Adrenal gland (tissue), 12 donors: ENCODE results near the gene HIPK2. TPM values are rescaled to one million over a fixed set of nuclear protein-coding genes. Genes with fewer than 3 reads are reported as not detected.

ENCODE experiments used
- DNase-seq, 7 donors: peaks; one replicate each; pipeline ENCODE4 v3.0.0-alpha.2; 2019 to 2020
- H3K27ac ChIP-seq, 5 donors: fragments of 200-600 bp; sonication (generic) in 4 of 5; 1 replicate in 3 of 5; 2 replicates in 2 of 5; pipeline versions ENCODE4 v1.5.1 to v1.8.0; 2016 to 2020; ENCODE audit warnings: mild to moderate bottlenecking in 1 of 5
- H3K27me3 ChIP-seq: fragments of 200-600 bp; 2 replicates; pipeline ENCODE4 v1.8.0; 2021
- H3K36me3 ChIP-seq, 2 donors: fragments of 200-600 bp; replicated peaks in 1 of 2; 1 replicate in 1 of 2; 2 replicates in 1 of 2; pipeline versions ENCODE4 v1.5.1 to v1.8.0; 2018 to 2022
- H3K4me1 ChIP-seq, 2 donors: fragments of 200-600 bp; replicated peaks in 1 of 2; 1 replicate in 1 of 2; 2 replicates in 1 of 2; pipeline versions ENCODE4 v1.5.1 to v1.8.0; 2018 to 2021
- H3K4me3 ChIP-seq, 4 donors: fragments of 200-600 bp; sonication (generic) in 3 of 4; one replicate each; pipeline ENCODE4 v1.5.1; 2016 to 2018
- H3K9me3 ChIP-seq, 3 donors: fragments of 200-600 bp; sonication (generic) in 1 of 3; replicated peaks in 1 of 3; 1 replicate in 2 of 3; 2 replicates in 1 of 3; pipeline versions ENCODE4 v1.5.1 to v1.8.0; 2016 to 2021
- CTCF ChIP-seq, 6 experiments: fragments of 450-650 bp in 4 of 6; fragments of 200-600 bp in 2 of 6; sonication (generic) in 1 of 6; IDR thresholded peaks; 1 replicate in 5 of 6; 2 replicates in 1 of 6; pipeline versions ENCODE4 v1.5.1 to v1.8.0; 2016 to 2021; ENCODE audit warnings: antibody characterized with exemption in 6 of 6, mild to moderate bottlenecking in 2 of 6, moderate library complexity in 1 of 6
- POLR2A ChIP-seq, 2 donors: fragments of 450-650 bp; IDR thresholded peaks; one replicate each; pipeline ENCODE4 v1.6.1; 2017; ENCODE audit warnings: antibody characterized with exemption in 2 of 2, mild to moderate bottlenecking in 2 of 2, moderate library complexity in 1 of 2
- WGBS, 4 donors: extraction: QIAGEN DNeasy Blood & Tissue Kit in 2 of 4; methylation state at CpG; one replicate each; pipeline versions ENCODE4 v1.1.5 to v1.1.7; 2013 to 2017; 5-methylcytosine and 5-hydroxymethylcytosine counted together
- intact Hi-C, 2 donors: fragments of 100-400 bp; cut with DNase I; formaldehyde crosslinking; loops; one replicate each; pipeline versions ENCODE4 v1.14.1 to v1.15.0; 2022 to 2023
- polyA plus RNA-seq, 3 donors: library from polyadenylated mRNA; stranded (reverse); fragments of 200-250 nt in 2 of 3; fragments of 350-450 nt in 1 of 3; fragmentation: Illumina TruSeq in 1 of 3; extraction: RNeasy Lipid Tissue Mini Kit (QIAGEN cat#74804) in 1 of 3; gene quantifications; one replicate each; pipeline ENCODE4 v1.2.3, GENCODE V29; 2013 to 2014
- total RNA-seq, 9 donors: library from RNA; depleted of rRNA in 4 of 9; stranded (reverse); fragments of >200 nt in 4 of 9; fragments of 120-200 nt in 1 of 9; fragmentation: NEBNext Ultra II Directional in 1 of 9; extraction: Animal tissue kit (Norgen Biotek cat#: 25700) in 1 of 9; gene quantifications; one replicate each; pipeline versions ENCODE4 v1.1.0 to v1.2.4, GENCODE V29; 2013 to 2023
- donor health status: healthy with polysubstance abuse.
- donor health status: Bipolar disorder and iron deficiency.
- donor health status: DM: yes; HTN: yes; CAD: no.
- donor health status: DM: no; HTN: no; CAD: no.
- donor health status: DM: no; HTN: no; CAD: no.
- donor health status: DM: yes; HTN: yes; CAD: no.

The HIPK2 gene
- total and polyA plus RNA-seq, 12 donors = 4.7 to 82.4 (median 49.8) TPM

GRCh38 chr7:139757968-139758367 lies 19.8 kb downstream of the HIPK2 start:
- no peaks in the 10 kb centered on the region for H3K36me3 ChIP-seq
- H3K27me3 ChIP-seq = no peaks in the 10 kb centered on the region
- TF ChIP-seq CTCF (IDR thresholded peaks at IDR 0.05) (no peak), POLR2A (IDR thresholded peaks at IDR 0.05) (no peak)
- DNase-seq = no peak
- H3K4me1 ChIP-seq = peaks cover 10 to 28% of the 10 kb centered on the region in 2 donors
- no peak overlapping the region for H3K27ac ChIP-seq
- 72 to 82% (median 73%) methylated on average over 2 of the region's 2 CpGs for WGBS, 4 donors
- no peaks in the 10 kb centered on the region for H3K9me3 ChIP-seq
- no peak overlapping the region for H3K4me3 ChIP-seq
- intact Hi-C loops = no loop called here

GRCh38 chr7:139753693-139754111 lies 24.1 kb downstream of the HIPK2 start:
- no peaks in the 10 kb centered on the region for H3K36me3 ChIP-seq
- no peak overlapping the region for H3K27ac ChIP-seq
- 83 to 93% (median 90%) methylated on average over 6 to 11 of the region's 11 CpGs for WGBS, 4 donors
- TF ChIP-seq CTCF (IDR thresholded peaks at IDR 0.05) = no peak
- no peak for TF ChIP-seq POLR2A (IDR thresholded peaks at IDR 0.05)
- no peaks in the 10 kb centered on the region for H3K9me3 ChIP-seq
- H3K4me3 ChIP-seq = no peak overlapping the region
- no peaks in the 10 kb centered on the region for H3K27me3 ChIP-seq
- DNase-seq = no peak
- peaks cover 14 to 28% of the 10 kb centered on the region in 2 donors for H3K4me1 ChIP-seq
- intact Hi-C loops = no loop called here

- H3K27ac ChIP-seq = no peak overlapping the region
- H3K27me3 ChIP-seq = no peaks in the 10 kb centered on the region
- no peak for DNase-seq
- intact Hi-C loops = no loop called here
- peak in 2 of 6 experiments; percentile 21 to 25 for TF ChIP-seq CTCF (IDR thresholded peaks at IDR 0.05)
- TF ChIP-seq POLR2A (IDR thresholded peaks at IDR 0.05) = no peak
- no peaks in the 10 kb centered on the region for H3K9me3 ChIP-seq
- H3K4me1 ChIP-seq = peaks cover 17 to 31% of the 10 kb centered on the region in 2 donors
- H3K36me3 ChIP-seq = no peaks in the 10 kb centered on the region
- 75 to 78% (median 77%) methylated on average over 6 to 7 of the region's 7 CpGs for WGBS, 4 donors
- H3K4me3 ChIP-seq = no peak overlapping the region
These were observed 24.6 kb downstream of the HIPK2 start for GRCh38 chr7:139753081-139753692.

GRCh38 chr7:139752604-139753003 lies 25.2 kb downstream of the HIPK2 start:
- Histone ChIP-seq H3K4me3 (no peak overlapping the region), H3K9me3 (no peaks in the 10 kb centered on the region), H3K36me3 (no peaks in the 10 kb centered on the region), H3K27me3 (no peaks in the 10 kb centered on the region), H3K4me1 (peaks cover 23 to 37% of the 10 kb centered on the region in 2 donors), H3K27ac (no peak overlapping the region)
- DNase-seq = no peak
- no peak for TF ChIP-seq CTCF (IDR thresholded peaks at IDR 0.05)
- no peak for TF ChIP-seq POLR2A (IDR thresholded peaks at IDR 0.05)
- 49 to 68% (median 57%) methylated on average over 5 of the region's 5 CpGs for WGBS, 4 donors
- intact Hi-C loops = no loop called here
